ENCODE data around the gene AFM.

The AFM gene

GRCh38 chr4:73460913-73461522 is 20.5 kb upstream of the AFM start:
- H3K36me3 ChIP-seq (ENCODE audit: control insufficient read depth in 1 of 2, insufficient read depth in 2 of 2, low read length in 2 of 2), result no peaks in the 10 kb centered on the region
- H4K8ac ChIP-seq (ENCODE audit: low read depth, low read length), result no peak overlapping the region
- H3K27ac ChIP-seq (ENCODE audit: low read depth, low read length), result no peak overlapping the region
- H2BK120ac ChIP-seq (ENCODE audit: insufficient read depth, low read length, poor library complexity), result no peak overlapping the region
- no peak overlapping the region for H3K23ac ChIP-seq (ENCODE audit: low read length)
- no CpG with 5 or more reads among the region's 4 CpGs for WGBS (ENCODE audit: extremely low coverage, insufficient coverage, insufficient read length)
- H4K12ac ChIP-seq (ENCODE audit: low read depth, low read length), result no peak overlapping the region
- no peaks in the 10 kb centered on the region for H3K4me1 ChIP-seq (ENCODE audit: control insufficient read depth in 1 of 2, insufficient read depth in 2 of 2, low read length in 2 of 2)
- H3K4ac ChIP-seq (ENCODE audit: low read depth, low read length), result no peak overlapping the region
- no peak for DNase-seq
- H3K4me3 ChIP-seq (ENCODE audit: low read depth, low read length), result no peak overlapping the region
- no peaks in the 10 kb centered on the region for H3K9me3 ChIP-seq (ENCODE audit: insufficient read depth, low read depth, low read length)
- no peaks in the 10 kb centered on the region for H3K79me2 ChIP-seq (ENCODE audit: control insufficient read depth, insufficient read depth, low read length, poor library complexity)
- H4K91ac ChIP-seq (ENCODE audit: low read depth, low read length), result no peak overlapping the region
- no peak overlapping the region for H3K18ac ChIP-seq (ENCODE audit: low read length)
- no peak overlapping the region for H2BK5ac ChIP-seq (ENCODE audit: low read depth, low read length, poor library complexity)
- no peak overlapping the region for H2AK5ac ChIP-seq (ENCODE audit: low read length)
- H3K4me2 ChIP-seq (ENCODE audit: low read length), result no peak overlapping the region
- no peak overlapping the region for H2AFZ ChIP-seq (ENCODE audit: insufficient read depth, low read length, poor library complexity)
- no peak overlapping the region for H3K9ac ChIP-seq (ENCODE audit: low read length)
- no peaks in the 10 kb centered on the region for H3K79me1 ChIP-seq (ENCODE audit: low read length)
- H2BK12ac ChIP-seq (ENCODE audit: low read length), result no peak overlapping the region
- no peak overlapping the region for H3K14ac ChIP-seq (ENCODE audit: low read length)
- no peaks in the 10 kb centered on the region for H3K27me3 ChIP-seq (ENCODE audit: insufficient read depth, low read length)

GRCh38 chr4:73468170-73468569 is 13.4 kb upstream of the AFM start:
- no peak overlapping the region for H3K4me3 ChIP-seq (ENCODE audit: low read depth, low read length)
- H2BK5ac ChIP-seq (ENCODE audit: low read depth, low read length, poor library complexity), result no peak overlapping the region
- no peak overlapping the region for H2BK12ac ChIP-seq (ENCODE audit: low read length)
- no peak overlapping the region for H3K4ac ChIP-seq (ENCODE audit: low read depth, low read length)
- H3K9ac ChIP-seq (ENCODE audit: low read length), result no peak overlapping the region
- no peak overlapping the region for H3K27ac ChIP-seq (ENCODE audit: low read depth, low read length)
- H4K12ac ChIP-seq (ENCODE audit: low read depth, low read length), result no peak overlapping the region
- H3K36me3 ChIP-seq (ENCODE audit: control insufficient read depth in 1 of 2, insufficient read depth in 2 of 2, low read length in 2 of 2), result no peaks in the 10 kb centered on the region
- no peaks in the 10 kb centered on the region for H3K27me3 ChIP-seq (ENCODE audit: insufficient read depth, low read length)
- no peaks in the 10 kb centered on the region for H3K4me1 ChIP-seq (ENCODE audit: control insufficient read depth in 1 of 2, insufficient read depth in 2 of 2, low read length in 2 of 2)
- no peak overlapping the region for H2AK5ac ChIP-seq (ENCODE audit: low read length)
- no peak overlapping the region for H4K91ac ChIP-seq (ENCODE audit: low read depth, low read length)
- no peak overlapping the region for H2BK120ac ChIP-seq (ENCODE audit: insufficient read depth, low read length, poor library complexity)
- no peak overlapping the region for H3K14ac ChIP-seq (ENCODE audit: low read length)
- H3K23ac ChIP-seq (ENCODE audit: low read length), result no peak overlapping the region
- no CpG with 5 or more reads among the region's 3 CpGs for WGBS (ENCODE audit: extremely low coverage, insufficient coverage, insufficient read length)
- no peak overlapping the region for H3K4me2 ChIP-seq (ENCODE audit: low read length)
- H3K79me1 ChIP-seq (ENCODE audit: low read length), result no peaks in the 10 kb centered on the region
- no peak overlapping the region for H2AFZ ChIP-seq (ENCODE audit: insufficient read depth, low read length, poor library complexity)
- H3K79me2 ChIP-seq (ENCODE audit: control insufficient read depth, insufficient read depth, low read length, poor library complexity), result no peaks in the 10 kb centered on the region
- H4K8ac ChIP-seq (ENCODE audit: low read depth, low read length), result no peak overlapping the region
- no peak for DNase-seq
- no peak overlapping the region for H3K18ac ChIP-seq (ENCODE audit: low read length)
- no peaks in the 10 kb centered on the region for H3K9me3 ChIP-seq (ENCODE audit: insufficient read depth, low read depth, low read length)

GRCh38 chr4:73470728-73471127 is 10.8 kb upstream of the AFM start:
- H3K14ac ChIP-seq (ENCODE audit: low read length), result no peak overlapping the region
- WGBS (ENCODE audit: extremely low coverage, insufficient coverage, insufficient read length), result no CpG with 5 or more reads among the region's 1 CpG

GRCh38 chr4:73477176-73477575 is 4.4 kb upstream of the AFM start:
- Histone ChIP-seq H3K23ac (ENCODE audit: low read length) (no peak overlapping the region), H3K14ac (ENCODE audit: low read length) (no peak overlapping the region), H2AFZ (ENCODE audit: insufficient read depth, low read length, poor library complexity) (no peak overlapping the region), H3K4me1 (ENCODE audit: control insufficient read depth in 1 of 2, insufficient read depth in 2 of 2, low read length in 2 of 2) (no peaks in the 10 kb centered on the region), H3K27ac (ENCODE audit: low read depth, low read length) (no peak overlapping the region), H3K36me3 (ENCODE audit: control insufficient read depth in 1 of 2, insufficient read depth in 2 of 2, low read length in 2 of 2) (no peaks in the 10 kb centered on the region), H3K9me3 (ENCODE audit: insufficient read depth, low read depth, low read length) (peaks cover 8% of the 10 kb centered on the region), H3K4ac (ENCODE audit: low read depth, low read length) (no peak overlapping the region), H2BK5ac (ENCODE audit: low read depth, low read length, poor library complexity) (no peak overlapping the region), H3K4me2 (ENCODE audit: low read length) (no peak overlapping the region), H4K12ac (ENCODE audit: low read depth, low read length) (no peak overlapping the region), H4K91ac (ENCODE audit: low read depth, low read length) (no peak overlapping the region), H2AK5ac (ENCODE audit: low read length) (no peak overlapping the region), H3K79me1 (ENCODE audit: low read length) (no peaks in the 10 kb centered on the region), H3K9ac (ENCODE audit: low read length) (no peak overlapping the region), H4K8ac (ENCODE audit: low read depth, low read length) (no peak overlapping the region), H2BK120ac (ENCODE audit: insufficient read depth, low read length, poor library complexity) (no peak overlapping the region), H3K27me3 (ENCODE audit: insufficient read depth, low read length) (no peaks in the 10 kb centered on the region), H3K79me2 (ENCODE audit: control insufficient read depth, insufficient read depth, low read length, poor library complexity) (no peaks in the 10 kb centered on the region), H3K18ac (ENCODE audit: low read length) (no peak overlapping the region), H3K4me3 (ENCODE audit: low read depth, low read length) (no peak overlapping the region), H2BK12ac (ENCODE audit: low read length) (no peak overlapping the region)
- DNase-seq, result no peak
- WGBS (ENCODE audit: extremely low coverage, insufficient coverage, insufficient read length), result no CpG with 5 or more reads among the region's 11 CpGs

More at GRCh38 chr4:73470728-73471127, 10.8 kb upstream of the AFM start:
- Histone ChIP-seq H2BK120ac (ENCODE audit: insufficient read depth, low read length, poor library complexity) (no peak overlapping the region), H3K9ac (ENCODE audit: low read length) (no peak overlapping the region), H3K4me2 (ENCODE audit: low read length) (no peak overlapping the region), H3K18ac (ENCODE audit: low read length) (no peak overlapping the region), H3K79me1 (ENCODE audit: low read length) (no peaks in the 10 kb centered on the region), H3K36me3 (ENCODE audit: control insufficient read depth in 1 of 2, insufficient read depth in 2 of 2, low read length in 2 of 2) (no peaks in the 10 kb centered on the region), H3K27ac (ENCODE audit: low read depth, low read length) (no peak overlapping the region), H4K91ac (ENCODE audit: low read depth, low read length) (no peak overlapping the region), H2AK5ac (ENCODE audit: low read length) (no peak overlapping the region), H2BK5ac (ENCODE audit: low read depth, low read length, poor library complexity) (no peak overlapping the region), H3K79me2 (ENCODE audit: control insufficient read depth, insufficient read depth, low read length, poor library complexity) (no peaks in the 10 kb centered on the region), H2BK12ac (ENCODE audit: low read length) (no peak overlapping the region), H3K27me3 (ENCODE audit: insufficient read depth, low read length) (no peaks in the 10 kb centered on the region), H3K4me1 (ENCODE audit: control insufficient read depth in 1 of 2, insufficient read depth in 2 of 2, low read length in 2 of 2) (no peaks in the 10 kb centered on the region), H3K4ac (ENCODE audit: low read depth, low read length) (no peak overlapping the region), H3K4me3 (ENCODE audit: low read depth, low read length) (no peak overlapping the region), H4K12ac (ENCODE audit: low read depth, low read length) (no peak overlapping the region), H3K23ac (ENCODE audit: low read length) (no peak overlapping the region), H3K9me3 (ENCODE audit: insufficient read depth, low read depth, low read length) (peaks cover 3% of the 10 kb centered on the region), H2AFZ (ENCODE audit: insufficient read depth, low read length, poor library complexity) (no peak overlapping the region), H4K8ac (ENCODE audit: low read depth, low read length) (no peak overlapping the region)
- DNase-seq, result no peak
